ENCODE data around the gene DHX32.

DHX32 gene

GRCh38 chr10:125824736-125825135 lies 56.4 kb downstream of the DHX32 start:
- TF ChIP-seq PATZ1 (CRISPR knock-in tag; IDR thresholded peaks at IDR 0.05; ENCODE audit: borderline replicate concordance) (no peak), POU6F1 (CRISPR knock-in tag; IDR thresholded peaks at IDR 0.05; ENCODE audit: borderline replicate concordance, low read depth) (no peak), OSR1 (CRISPR knock-in tag; IDR thresholded peaks at IDR 0.05) (no peak), RARB (CRISPR knock-in tag; IDR thresholded peaks at IDR 0.05) (no peak)
- ATAC-seq, result no peak

- ATAC-seq, result peak; percentile 17
- TF ChIP-seq OSR1 (CRISPR knock-in tag; IDR thresholded peaks at IDR 0.05) (no peak), ZC3H10 (CRISPR knock-in tag; IDR thresholded peaks at IDR 0.05) (no peak), ZFP3 (CRISPR knock-in tag; IDR thresholded peaks at IDR 0.05) (no peak), ISL1 (CRISPR knock-in tag; IDR thresholded peaks at IDR 0.05) (no peak), CREB5 (CRISPR knock-in tag; IDR thresholded peaks at IDR 0.05; ENCODE audit: low read depth) (no peak), CSDC2 (CRISPR knock-in tag; IDR thresholded peaks at IDR 0.05) (no peak), TCF4 (CRISPR knock-in tag; IDR thresholded peaks at IDR 0.05; ENCODE audit: borderline replicate concordance) (no peak), RARB (CRISPR knock-in tag; IDR thresholded peaks at IDR 0.05) (no peak), ZFP30 (CRISPR knock-in tag; IDR thresholded peaks at IDR 0.05) (no peak), SNAI2 (CRISPR knock-in tag; IDR thresholded peaks at IDR 0.05) (no peak), TOX (CRISPR knock-in tag; IDR thresholded peaks at IDR 0.05; ENCODE audit: borderline replicate concordance) (no peak)
These were observed 57.3 kb downstream of the DHX32 start for GRCh38 chr10:125823663-125824251.

GRCh38 chr10:125822878-125823662 lies 58.0 kb downstream of the DHX32 start, which contains the start of the genes BCCIP and UROS:
BCCIP (plus strand) TSS chr10:125823546; CDS start chr10:125823558, 12 bp downstream.
UROS (minus strand) TSS chr10:125823258; CDS start chr10:125816499, 6,759 bp downstream.
- peak; percentile 87 for ATAC-seq
- no peak for TF ChIP-seq ARNTL (CRISPR knock-in tag; IDR thresholded peaks at IDR 0.05; ENCODE audit: borderline replicate concordance, low read depth)
- TF ChIP-seq CSDC2 (CRISPR knock-in tag; IDR thresholded peaks at IDR 0.05), result 0 out of 2 replicates have a peak, but pooled peaks have one; percentile 67

- no peak for TF ChIP-seq OSR1 (CRISPR knock-in tag; IDR thresholded peaks at IDR 0.05)
- TF ChIP-seq ESRRG (CRISPR knock-in tag; IDR thresholded peaks at IDR 0.05), result no peak
- TF ChIP-seq ZNF70 (CRISPR knock-in tag; IDR thresholded peaks at IDR 0.05), result no peak
- ATAC-seq, result no peak
These were observed 60.4 kb downstream of the DHX32 start for GRCh38 chr10:125820701-125821100.

- no peak for ATAC-seq
- TF ChIP-seq SNAI2 (CRISPR knock-in tag; IDR thresholded peaks at IDR 0.05) (no peak), CSDC2 (CRISPR knock-in tag; IDR thresholded peaks at IDR 0.05) (no peak), OSR1 (CRISPR knock-in tag; IDR thresholded peaks at IDR 0.05) (no peak), TCF4 (CRISPR knock-in tag; IDR thresholded peaks at IDR 0.05; ENCODE audit: borderline replicate concordance) (no peak), CREB5 (CRISPR knock-in tag; IDR thresholded peaks at IDR 0.05; ENCODE audit: low read depth) (no peak), POU6F1 (CRISPR knock-in tag; IDR thresholded peaks at IDR 0.05; ENCODE audit: borderline replicate concordance, low read depth) (no peak), ZFP30 (CRISPR knock-in tag; IDR thresholded peaks at IDR 0.05) (no peak), RARB (CRISPR knock-in tag; IDR thresholded peaks at IDR 0.05) (no peak), BACH2 (CRISPR knock-in tag; IDR thresholded peaks at IDR 0.05; ENCODE audit: borderline replicate concordance) (no peak), ZFP3 (CRISPR knock-in tag; IDR thresholded peaks at IDR 0.05) (no peak), ISL1 (CRISPR knock-in tag; IDR thresholded peaks at IDR 0.05) (no peak), ZNF565 (CRISPR knock-in tag; conservative IDR thresholded peaks at IDR 0.05; ENCODE audit: low read depth) (no peak), CSRNP3 (CRISPR knock-in tag; IDR thresholded peaks at IDR 0.05) (no peak), ZC3H10 (CRISPR knock-in tag; IDR thresholded peaks at IDR 0.05) (no peak), TOX (CRISPR knock-in tag; IDR thresholded peaks at IDR 0.05; ENCODE audit: borderline replicate concordance) (no peak), PPARA (CRISPR knock-in tag; IDR thresholded peaks at IDR 0.05; ENCODE audit: borderline replicate concordance) (no peak)
These were observed 63.6 kb downstream of the DHX32 start for GRCh38 chr10:125817337-125817946.

All from SK-N-SH treated with all-trans-retinoic acid at 6 μM for 48 hours (cell line).